Stomach (tissue), 4 donors: Measurements from ENCODE around the gene CCDC183.

Source experiments
- CTCF ChIP-seq, 7 experiments: fragments of 450-650 bp in 4 of 7; fragments of 200-600 bp in 3 of 7; sonication (generic) in 3 of 7; IDR thresholded peaks; one replicate each; pipeline ENCODE4 v1.5.1; 2016 to 2019; ENCODE audit warnings: antibody characterized with exemption in 7 of 7, control low read depth in 2 of 7, mild to moderate bottlenecking in 1 of 7
- EP300 ChIP-seq: sonication (generic); formaldehyde crosslinking; IDR thresholded peaks from one replicate; pipeline ENCODE4 v1.6.1; 2017; ENCODE audit warnings: antibody characterized with exemption
- POLR2A ChIP-seq, 4 donors: fragments of 450-650 bp; IDR thresholded peaks; one replicate each; pipeline ENCODE4 v1.6.1; 2016; ENCODE audit warnings: antibody characterized with exemption in 4 of 4, control low read depth in 2 of 4, mild to moderate bottlenecking in 1 of 4, moderate library complexity in 1 of 4
- POLR2AphosphoS5 ChIP-seq, 3 donors: sonication (generic); formaldehyde crosslinking; IDR thresholded peaks; one replicate each; pipeline ENCODE4 v1.6.1; 2016; ENCODE audit warnings: antibody characterized with exemption in 3 of 3

GRCh38 chr9:136839229-136840139 lies 43.3 kb downstream of the CCDC183 start:
- no peak for TF ChIP-seq CTCF (IDR thresholded peaks at IDR 0.05)
- no peak for TF ChIP-seq POLR2A (IDR thresholded peaks at IDR 0.05)
- no peak for TF ChIP-seq EP300
- no peak for TF ChIP-seq POLR2AphosphoS5 (IDR thresholded peaks at IDR 0.05)
